ENCODE data around the gene TMTC3.

Gene TMTC3

DNA sequence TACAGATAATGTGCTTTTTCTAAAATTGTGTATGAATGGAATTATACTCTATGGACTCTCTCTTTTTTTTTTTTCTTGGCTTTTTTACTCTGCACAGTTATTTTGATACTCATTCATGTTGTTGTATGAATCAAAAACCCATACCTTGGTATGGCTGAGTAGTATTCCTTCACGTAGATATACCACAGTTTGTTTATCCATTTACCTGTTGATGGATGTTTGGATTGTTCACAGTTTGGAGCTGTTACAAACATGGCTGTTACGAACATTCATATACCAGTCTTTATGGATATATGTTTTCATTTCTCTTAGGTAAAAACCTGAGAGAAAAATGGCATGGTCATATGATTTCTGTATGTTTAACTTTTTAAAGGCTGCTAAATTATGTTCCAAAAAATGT, 43.2 kb downstream of the TMTC3 start (continued):
- TF ChIP-seq, protein P1, sequence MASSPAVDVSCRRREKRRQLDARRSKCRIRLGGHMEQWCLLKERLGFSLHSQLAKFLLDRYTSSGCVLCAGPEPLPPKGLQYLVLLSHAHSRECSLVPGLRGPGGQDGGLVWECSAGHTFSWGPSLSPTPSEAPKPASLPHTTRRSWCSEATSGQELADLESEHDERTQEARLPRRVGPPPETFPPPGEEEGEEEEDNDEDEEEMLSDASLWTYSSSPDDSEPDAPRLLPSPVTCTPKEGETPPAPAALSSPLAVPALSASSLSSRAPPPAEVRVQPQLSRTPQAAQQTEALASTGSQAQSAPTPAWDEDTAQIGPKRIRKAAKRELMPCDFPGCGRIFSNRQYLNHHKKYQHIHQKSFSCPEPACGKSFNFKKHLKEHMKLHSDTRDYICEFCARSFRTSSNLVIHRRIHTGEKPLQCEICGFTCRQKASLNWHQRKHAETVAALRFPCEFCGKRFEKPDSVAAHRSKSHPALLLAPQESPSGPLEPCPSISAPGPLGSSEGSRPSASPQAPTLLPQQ (tag by site-specific recombination; IDR thresholded peaks at IDR 0.05) = no peak
- TF ChIP-seq, protein P2, sequence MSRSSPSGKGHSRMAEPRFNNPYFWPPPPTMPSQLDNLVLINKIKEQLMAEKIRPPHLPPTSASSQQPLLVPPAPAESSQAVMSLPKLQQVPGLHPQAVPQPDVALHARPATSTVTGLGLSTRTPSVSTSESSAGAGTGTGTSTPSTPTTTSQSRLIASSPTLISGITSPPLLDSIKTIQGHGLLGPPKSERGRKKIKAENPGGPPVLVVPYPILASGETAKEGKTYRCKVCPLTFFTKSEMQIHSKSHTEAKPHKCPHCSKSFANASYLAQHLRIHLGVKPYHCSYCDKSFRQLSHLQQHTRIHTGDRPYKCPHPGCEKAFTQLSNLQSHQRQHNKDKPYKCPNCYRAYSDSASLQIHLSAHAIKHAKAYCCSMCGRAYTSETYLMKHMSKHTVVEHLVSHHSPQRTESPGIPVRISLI (tag by site-specific recombination; IDR thresholded peaks at IDR 0.05) = no peak

DNA sequence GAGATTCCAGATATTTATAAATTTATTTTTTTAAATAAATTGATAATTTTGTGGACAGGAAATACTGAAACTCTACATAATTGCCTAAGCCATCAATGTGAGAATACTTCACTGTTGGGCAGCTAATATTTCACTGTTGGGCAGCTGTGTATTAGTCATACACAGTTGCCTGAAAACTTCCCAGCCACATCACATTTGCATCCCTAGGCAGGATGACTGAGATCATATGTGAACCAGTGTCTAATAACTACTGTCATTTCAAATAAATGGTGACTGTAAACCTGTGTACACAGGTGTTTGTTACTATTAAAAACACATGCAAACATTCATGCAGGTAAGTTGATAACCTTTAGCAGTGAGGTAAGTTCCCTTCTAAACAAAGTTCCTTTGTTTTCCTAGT, 43.9 kb downstream of the TMTC3 start:
- H3K9me3 ChIP-seq (ENCODE audit: control insufficient read depth, insufficient read depth, low read depth, low read length) = no peaks in the 10 kb centered on the region
- H3K4me1 ChIP-seq (ENCODE audit: control insufficient read depth, insufficient read depth, low read length) = no peaks in the 10 kb centered on the region
- TF ChIP-seq, protein P3, sequence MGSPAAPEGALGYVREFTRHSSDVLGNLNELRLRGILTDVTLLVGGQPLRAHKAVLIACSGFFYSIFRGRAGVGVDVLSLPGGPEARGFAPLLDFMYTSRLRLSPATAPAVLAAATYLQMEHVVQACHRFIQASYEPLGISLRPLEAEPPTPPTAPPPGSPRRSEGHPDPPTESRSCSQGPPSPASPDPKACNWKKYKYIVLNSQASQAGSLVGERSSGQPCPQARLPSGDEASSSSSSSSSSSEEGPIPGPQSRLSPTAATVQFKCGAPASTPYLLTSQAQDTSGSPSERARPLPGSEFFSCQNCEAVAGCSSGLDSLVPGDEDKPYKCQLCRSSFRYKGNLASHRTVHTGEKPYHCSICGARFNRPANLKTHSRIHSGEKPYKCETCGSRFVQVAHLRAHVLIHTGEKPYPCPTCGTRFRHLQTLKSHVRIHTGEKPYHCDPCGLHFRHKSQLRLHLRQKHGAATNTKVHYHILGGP (tag by site-specific recombination; IDR thresholded peaks at IDR 0.05) = no peak
- TF ChIP-seq YY1 (tag by site-specific recombination; IDR thresholded peaks at IDR 0.05) (no peak), ZNF549 (tag by site-specific recombination; IDR thresholded peaks at IDR 0.05) (peak; percentile 53; the same call in 1 of the 2 replicates), ZNF366 (tag by site-specific recombination; conservative IDR thresholded peaks at IDR 0.05) (peak; percentile 29; the same call in 1 of the 2 replicates), ZBTB21 (tag by site-specific recombination; IDR thresholded peaks at IDR 0.05) (no peak), SP3 (tag by site-specific recombination; IDR thresholded peaks at IDR 0.05) (no peak), WT1 (tag by site-specific recombination; IDR thresholded peaks at IDR 0.05) (no peak), MEIS1 (CRISPR knock-in tag; IDR thresholded peaks at IDR 0.05; ENCODE audit: borderline replicate concordance) (no peak), ZNF521 (tag by site-specific recombination; IDR thresholded peaks at IDR 0.05) (no peak), ZNF37A (tag by site-specific recombination; IDR thresholded peaks at IDR 0.05) (no peak), ZNF571 (tag by site-specific recombination; IDR thresholded peaks at IDR 0.05) (no peak)
- TF ChIP-seq, protein P4, sequence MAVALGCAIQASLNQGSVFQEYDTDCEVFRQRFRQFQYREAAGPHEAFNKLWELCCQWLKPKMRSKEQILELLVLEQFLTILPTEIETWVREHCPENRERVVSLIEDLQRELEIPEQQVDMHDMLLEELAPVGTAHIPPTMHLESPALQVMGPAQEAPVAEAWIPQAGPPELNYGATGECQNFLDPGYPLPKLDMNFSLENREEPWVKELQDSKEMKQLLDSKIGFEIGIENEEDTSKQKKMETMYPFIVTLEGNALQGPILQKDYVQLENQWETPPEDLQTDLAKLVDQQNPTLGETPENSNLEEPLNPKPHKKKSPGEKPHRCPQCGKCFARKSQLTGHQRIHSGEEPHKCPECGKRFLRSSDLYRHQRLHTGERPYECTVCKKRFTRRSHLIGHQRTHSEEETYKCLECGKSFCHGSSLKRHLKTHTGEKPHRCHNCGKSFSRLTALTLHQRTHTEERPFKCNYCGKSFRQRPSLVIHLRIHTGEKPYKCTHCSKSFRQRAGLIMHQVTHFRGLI (tag by site-specific recombination; IDR thresholded peaks at IDR 0.05) = peak; percentile 53; the same call in 1 of the 2 replicates
- TF ChIP-seq, protein P5, sequence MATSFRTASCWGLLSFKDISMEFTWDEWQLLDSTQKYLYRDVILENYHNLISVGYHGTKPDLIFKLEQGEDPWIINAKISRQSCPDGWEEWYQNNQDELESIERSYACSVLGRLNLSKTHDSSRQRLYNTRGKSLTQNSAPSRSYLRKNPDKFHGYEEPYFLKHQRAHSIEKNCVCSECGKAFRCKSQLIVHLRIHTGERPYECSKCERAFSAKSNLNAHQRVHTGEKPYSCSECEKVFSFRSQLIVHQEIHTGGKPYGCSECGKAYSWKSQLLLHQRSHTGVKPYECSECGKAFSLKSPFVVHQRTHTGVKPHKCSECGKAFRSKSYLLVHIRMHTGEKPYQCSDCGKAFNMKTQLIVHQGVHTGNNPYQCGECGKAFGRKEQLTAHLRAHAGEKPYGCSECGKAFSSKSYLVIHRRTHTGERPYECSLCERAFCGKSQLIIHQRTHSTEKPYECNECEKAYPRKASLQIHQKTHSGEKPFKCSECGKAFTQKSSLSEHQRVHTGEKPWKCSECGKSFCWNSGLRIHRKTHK (tag by site-specific recombination; IDR thresholded peaks at IDR 0.05) = no peak
- TF ChIP-seq, protein P6, sequence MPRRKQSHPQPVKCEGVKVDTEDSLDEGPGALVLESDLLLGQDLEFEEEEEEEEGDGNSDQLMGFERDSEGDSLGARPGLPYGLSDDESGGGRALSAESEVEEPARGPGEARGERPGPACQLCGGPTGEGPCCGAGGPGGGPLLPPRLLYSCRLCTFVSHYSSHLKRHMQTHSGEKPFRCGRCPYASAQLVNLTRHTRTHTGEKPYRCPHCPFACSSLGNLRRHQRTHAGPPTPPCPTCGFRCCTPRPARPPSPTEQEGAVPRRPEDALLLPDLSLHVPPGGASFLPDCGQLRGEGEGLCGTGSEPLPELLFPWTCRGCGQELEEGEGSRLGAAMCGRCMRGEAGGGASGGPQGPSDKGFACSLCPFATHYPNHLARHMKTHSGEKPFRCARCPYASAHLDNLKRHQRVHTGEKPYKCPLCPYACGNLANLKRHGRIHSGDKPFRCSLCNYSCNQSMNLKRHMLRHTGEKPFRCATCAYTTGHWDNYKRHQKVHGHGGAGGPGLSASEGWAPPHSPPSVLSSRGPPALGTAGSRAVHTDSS (tag by site-specific recombination; IDR thresholded peaks at IDR 0.05) = no peak
- CTCF ChIA-PET = interaction anchor here (0.6 kb wide), 1 partner anchor 772 kb away, joined by 3 read pairs; no protein-coding TSS in a partner anchor
- POLR2A ChIA-PET = no interaction called here
- no peak overlapping the region for H3K4me3 ChIP-seq (ENCODE audit: low read depth, low read length)
- H3K27ac ChIP-seq (ENCODE audit: extremely low read depth, low read depth, low read length) = no peak overlapping the region
- peaks cover 0 to 16% of the 10 kb centered on the region in 2 experiments for H3K36me3 ChIP-seq (ENCODE audit: control insufficient read depth in 2 of 2, insufficient read depth in 1 of 2, low read length in 2 of 2)
